HG03457 (cell line): ENCODE measurements around the gene TTLL11.

Experiments
- ATAC-seq: cut with Tn5 transposase; IDR thresholded peaks from one replicate; pipeline ENCODE4 v1.9.1; 2021; ENCODE audit warnings: moderate number of reproducible peaks; ENCODE audit not compliant: unreplicated experiment

TTLL11 gene, protein sequence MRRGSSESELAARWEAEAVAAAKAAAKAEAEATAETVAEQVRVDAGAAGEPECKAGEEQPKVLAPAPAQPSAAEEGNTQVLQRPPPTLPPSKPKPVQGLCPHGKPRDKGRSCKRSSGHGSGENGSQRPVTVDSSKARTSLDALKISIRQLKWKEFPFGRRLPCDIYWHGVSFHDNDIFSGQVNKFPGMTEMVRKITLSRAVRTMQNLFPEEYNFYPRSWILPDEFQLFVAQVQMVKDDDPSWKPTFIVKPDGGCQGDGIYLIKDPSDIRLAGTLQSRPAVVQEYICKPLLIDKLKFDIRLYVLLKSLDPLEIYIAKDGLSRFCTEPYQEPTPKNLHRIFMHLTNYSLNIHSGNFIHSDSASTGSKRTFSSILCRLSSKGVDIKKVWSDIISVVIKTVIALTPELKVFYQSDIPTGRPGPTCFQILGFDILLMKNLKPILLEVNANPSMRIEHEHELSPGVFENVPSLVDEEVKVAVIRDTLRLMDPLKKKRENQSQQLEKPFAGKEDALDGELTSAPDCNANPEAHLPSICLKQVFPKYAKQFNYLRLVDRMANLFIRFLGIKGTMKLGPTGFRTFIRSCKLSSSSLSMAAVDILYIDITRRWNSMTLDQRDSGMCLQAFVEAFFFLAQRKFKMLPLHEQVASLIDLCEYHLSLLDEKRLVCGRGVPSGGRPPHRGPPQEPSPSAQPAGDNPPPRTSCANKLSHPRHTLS

DNA sequence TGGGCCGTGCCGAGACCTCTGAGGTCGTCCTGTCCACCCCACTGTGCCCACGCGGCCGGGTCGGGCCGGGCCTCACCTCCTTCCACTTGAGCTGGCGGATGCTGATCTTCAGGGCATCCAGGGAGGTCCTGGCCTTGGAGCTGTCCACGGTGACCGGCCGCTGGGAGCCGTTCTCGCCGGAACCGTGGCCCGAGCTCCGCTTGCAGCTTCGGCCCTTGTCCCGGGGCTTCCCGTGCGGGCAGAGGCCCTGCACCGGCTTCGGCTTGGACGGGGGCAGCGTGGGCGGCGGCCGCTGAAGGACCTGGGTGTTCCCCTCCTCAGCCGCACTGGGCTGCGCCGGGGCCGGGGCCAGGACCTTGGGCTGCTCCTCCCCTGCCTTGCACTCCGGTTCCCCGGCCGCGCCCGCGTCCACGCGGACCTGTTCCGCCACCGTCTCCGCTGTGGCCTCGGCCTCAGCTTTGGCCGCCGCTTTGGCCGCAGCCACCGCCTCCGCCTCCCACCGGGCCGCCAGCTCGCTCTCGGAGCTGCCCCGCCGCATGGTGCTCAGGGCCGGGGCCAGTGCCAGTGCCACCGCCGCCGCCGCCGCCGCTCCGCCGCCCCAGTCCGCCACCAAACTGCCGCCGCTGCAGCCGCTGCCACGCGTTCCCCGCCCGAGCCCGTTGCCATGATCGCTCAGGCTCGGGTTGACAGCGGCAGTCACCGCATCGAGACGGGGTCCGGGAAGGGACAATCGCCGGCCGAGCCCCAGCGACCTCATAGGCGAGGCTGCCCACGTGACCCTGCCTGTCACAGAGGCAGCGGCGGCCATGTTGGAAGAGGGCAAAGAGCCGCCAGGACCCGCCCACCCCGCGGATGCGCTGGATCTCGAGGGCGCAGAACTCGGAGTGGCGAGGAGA is at the start of gene TTLL11:
TTLL11 (minus strand) TSS at position 698 of the 896 bp plus-strand sequence; CDS start at position 538, 160 bp downstream.
- peak; percentile 89 for ATAC-seq

GRCh38 chr9:122141671-122142070 is 48.6 kb upstream of the TTLL11 start:
- no peak for ATAC-seq

GRCh38 chr9:122140368-122141193 is 47.5 kb upstream of the TTLL11 start:
- no peak for ATAC-seq

DNA sequence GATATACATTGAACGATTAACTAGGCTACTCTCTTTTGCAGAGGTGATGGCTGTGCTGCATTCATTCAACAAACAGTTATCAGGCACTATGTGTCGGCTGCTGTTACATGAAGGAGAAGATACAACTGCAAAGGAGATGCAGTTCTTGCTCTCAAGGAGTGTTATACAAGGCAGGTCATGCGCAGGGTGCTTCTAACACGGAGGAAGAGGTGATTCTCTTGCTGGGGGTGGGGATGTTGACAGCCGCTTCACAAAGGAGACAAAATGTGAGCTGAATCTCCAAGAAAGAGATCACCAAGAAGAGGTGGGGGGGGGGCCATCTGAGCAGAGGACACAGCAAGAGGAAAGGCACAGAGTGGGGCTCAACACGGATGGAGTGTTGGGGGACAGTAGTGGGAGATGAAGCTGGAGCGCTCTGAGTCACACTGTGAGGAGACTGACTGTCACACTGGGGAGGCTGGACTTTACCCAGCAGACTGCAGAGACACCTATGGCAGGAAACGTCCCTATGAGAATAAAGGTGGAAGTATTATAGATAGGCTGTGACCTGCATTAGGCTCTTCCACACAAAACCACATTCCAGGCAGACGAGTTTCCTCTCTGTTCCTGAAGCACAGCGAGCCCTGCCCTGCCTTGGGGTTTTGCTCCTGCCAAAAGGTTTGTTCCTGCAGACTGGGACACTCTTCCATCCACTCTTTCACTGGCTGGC is 45.6 kb upstream of the TTLL11 start:
- ATAC-seq = no peak

DNA sequence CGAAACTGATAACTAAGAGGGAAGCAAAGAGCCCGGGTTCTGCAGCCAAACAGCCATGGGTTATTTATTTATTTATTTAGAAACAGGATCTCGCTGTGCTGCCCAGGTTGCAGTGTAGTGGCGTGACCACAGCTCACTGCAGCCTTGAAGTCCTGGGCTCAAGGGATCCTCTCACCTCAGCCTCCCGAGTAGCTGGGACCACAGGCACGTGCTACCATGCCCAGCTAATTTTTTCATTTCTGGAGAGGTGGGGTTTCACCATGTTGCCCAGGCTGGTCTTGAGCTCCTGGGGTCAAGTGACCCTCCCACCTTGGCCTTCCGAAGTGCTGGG is 42.4 kb upstream of the TTLL11 start:
- ATAC-seq = no peak

DNA sequence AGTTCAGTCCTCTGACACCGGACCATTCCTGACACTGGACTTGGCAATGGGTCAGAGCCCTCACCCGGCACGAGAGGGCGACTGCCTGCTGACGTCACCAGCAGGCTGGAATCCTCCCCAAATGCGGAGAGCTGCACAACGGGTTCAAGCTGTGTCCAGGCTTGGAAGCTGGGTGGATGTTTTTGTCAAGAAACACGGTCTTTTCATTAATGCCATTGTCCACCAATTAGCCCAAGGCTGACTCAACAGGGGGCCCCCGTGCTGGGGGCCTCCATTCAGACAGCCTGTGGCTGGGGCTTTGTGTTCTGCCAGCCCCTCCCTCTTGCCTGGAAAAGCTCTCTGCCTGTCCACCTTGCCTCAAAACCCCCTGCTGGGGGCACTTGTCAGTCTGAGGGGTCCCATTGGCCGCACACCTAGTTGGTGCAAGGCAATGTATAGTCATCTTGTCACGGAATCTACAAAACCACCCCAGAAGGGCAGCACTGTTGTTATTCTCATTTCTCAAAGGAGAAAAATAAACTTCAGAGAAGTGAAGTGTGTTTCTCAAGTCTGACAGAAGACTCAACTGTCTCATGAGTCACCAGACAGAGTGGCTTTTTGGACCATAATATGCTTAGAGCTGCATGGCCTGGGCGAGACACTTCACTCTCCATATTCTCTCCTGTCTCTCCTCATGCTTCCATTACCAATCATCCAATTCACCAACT is 41.9 kb upstream of the TTLL11 start:
- no peak for ATAC-seq

DNA sequence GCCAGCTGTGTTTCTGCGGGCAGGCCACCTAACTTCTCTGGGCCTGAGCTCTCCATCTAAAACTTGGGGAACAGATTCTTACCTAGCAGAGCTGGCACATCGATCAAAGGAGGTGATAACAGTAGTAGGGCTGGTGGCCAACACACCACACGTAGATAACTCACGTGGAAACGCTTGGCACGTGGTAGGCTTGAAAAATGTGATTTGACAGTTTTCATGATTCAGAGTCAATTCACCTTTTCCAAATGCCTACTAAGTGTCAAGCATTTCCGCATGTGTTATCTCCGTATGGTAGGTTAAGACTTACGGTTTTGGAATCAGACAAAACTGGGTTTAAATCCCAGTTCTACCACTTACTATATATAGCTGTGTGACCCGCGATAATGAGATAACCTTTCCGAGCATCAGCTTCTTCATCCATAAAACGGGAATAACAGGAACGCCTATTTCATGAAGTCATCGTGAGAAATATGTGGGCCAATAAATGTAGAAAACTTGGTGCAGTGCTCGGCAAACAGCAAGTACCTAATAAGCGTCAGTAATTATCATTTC is 41.0 kb upstream of the TTLL11 start:
- ATAC-seq = no peak

GRCh38 chr9:122133263-122133983 is 40.3 kb upstream of the TTLL11 start:
- no peak for ATAC-seq

DNA sequence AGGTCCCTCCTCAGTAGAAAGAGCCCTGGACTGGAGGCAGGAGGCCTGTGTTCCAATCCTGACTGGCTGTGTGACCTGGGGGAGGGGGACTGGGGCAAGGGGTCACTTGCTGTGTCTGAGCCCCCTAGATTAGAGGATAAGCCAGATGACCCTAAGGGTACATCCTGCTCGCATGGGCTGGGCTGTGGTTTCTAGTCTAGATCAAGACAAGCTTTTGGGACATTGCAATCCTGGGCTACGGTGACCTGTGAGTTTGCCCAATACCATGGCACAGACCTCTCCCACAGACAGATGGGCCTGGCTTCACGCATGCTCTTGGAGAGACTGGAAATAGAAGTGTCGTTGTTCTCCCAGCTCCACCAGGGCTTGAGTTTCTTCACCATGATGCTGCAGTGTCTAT is 39.4 kb upstream of the TTLL11 start:
- ATAC-seq = no peak

DNA sequence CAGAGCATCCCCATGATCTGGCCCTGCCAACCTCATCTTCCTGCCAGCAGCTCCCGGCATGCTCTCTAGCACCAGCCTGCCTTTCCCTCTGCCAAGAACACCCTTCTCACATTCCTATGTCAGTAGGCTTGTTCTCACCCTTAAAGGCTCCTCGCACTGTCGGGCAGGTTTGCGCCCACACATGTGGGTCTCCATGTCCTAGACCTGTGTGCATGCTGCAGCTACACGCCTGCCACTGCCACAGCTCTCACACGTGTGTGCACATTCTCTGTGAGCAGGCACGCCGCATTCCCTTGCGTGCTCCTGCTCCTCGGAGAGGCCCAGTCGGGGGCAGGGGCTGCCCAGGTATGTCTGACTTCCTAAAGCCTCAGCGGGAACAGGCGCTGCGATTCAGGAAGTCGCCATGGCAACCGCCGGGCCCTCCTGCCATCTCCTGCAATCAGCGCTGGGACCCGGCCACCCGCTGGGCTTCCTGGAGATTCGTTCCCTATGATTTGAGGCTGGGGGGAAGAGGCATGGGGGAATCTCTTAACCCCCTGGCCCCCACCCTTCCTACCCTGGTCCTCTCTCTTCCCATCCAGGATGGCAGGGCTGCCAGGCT is 38.4 kb upstream of the TTLL11 start:
- no peak for ATAC-seq

DNA sequence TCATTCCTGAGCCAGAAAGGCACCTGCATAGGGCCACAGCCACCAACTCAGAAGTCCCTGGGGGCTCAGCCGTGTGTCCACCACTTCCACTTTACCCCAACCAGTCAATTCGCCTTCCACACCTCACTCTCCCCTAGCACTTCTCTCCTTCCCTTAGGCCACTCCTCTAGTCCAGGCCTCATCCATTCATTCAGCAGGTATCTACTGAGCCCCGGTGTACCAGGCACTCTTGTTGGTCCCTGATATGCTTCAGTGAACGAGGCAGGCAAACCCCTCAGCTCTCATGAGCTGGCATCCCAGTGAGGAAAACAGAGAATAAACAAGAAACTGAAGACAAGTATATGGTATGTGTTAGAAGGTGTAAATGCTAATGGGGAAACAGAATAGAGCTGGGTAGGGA is 37.7 kb upstream of the TTLL11 start:
- no peak for ATAC-seq

DNA sequence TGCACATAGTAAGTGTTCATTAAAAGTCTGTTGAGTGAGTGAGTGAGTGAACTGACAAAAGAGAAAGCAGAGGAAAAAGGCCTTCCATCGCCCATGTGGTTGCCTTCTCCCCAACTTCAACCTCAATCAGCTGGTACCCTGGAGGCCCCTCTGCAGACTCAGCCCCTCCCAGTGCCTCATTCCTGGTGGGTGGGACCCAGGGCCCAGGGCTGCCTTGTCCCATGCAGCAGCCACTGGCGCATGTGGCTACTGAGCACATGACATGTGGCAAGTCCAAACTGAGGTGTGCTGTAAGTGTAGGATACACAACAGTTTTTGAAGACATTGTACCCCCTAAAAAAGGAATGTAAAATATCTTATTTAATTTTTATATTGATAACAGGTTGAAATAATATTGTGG is 36.9 kb upstream of the TTLL11 start:
- no peak for ATAC-seq

DNA sequence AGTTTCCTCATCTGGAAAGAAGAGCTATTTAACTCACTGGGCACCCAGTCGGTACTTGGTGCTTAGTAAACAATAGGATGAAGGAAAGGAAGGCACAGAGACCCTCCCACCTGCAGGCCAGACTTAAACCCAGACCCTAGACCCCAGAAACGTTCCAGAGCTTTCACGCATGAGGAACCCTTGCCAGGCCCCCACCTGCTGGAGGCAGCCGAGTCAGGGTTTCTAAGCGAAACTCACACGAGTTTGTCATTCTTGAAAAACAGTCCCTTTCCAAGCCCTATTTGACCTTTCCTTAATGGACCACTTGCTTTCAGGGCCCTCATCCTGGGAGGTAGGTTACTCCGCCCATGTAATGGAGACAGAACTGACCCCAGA is 35.8 kb upstream of the TTLL11 start:
- ATAC-seq = no peak

- ATAC-seq = no peak
Measured at GRCh38 chr9:122128007-122128968, 35.2 kb upstream of the TTLL11 start.

- no peak for ATAC-seq
Measured at GRCh38 chr9:122127396-122127798, 34.3 kb upstream of the TTLL11 start.

GRCh38 chr9:122126331-122127261 is 33.5 kb upstream of the TTLL11 start:
- ATAC-seq = no peak
